WERI-Rb-1 (cell line): Measurements from ENCODE around the gene SELENOT.

Experiments
- DNase-seq: peaks from one replicate; pipeline ENCODE4 v3.0.0-alpha.2; 2020
- H3K27ac ChIP-seq: fragments of 250-450 bp; sonication (Bioruptor Pico); 2 replicates; pipeline ENCODE4 v1.5.1; 2020; ENCODE audit warnings: mild to moderate bottlenecking, moderate library complexity
- H3K27me3 ChIP-seq: fragments of 250-450 bp; sonication (Bioruptor Pico); 2 replicates; pipeline ENCODE4 v1.5.1; 2021; ENCODE audit warnings: mild to moderate bottlenecking, low read depth, moderate library complexity; ENCODE audit not compliant: insufficient read depth, severe bottlenecking
- H3K36me3 ChIP-seq: fragments of 250-450 bp; sonication (Bioruptor Pico); 2 replicates; pipeline ENCODE4 v1.5.1; 2020; ENCODE audit warnings: mild to moderate bottlenecking, moderate library complexity
- H3K4me3 ChIP-seq: 2 replicates; pipeline ENCODE4 v1.5.1; 2011; ENCODE audit warnings: low read depth, mild to moderate bottlenecking, control low read depth, low read length
- H3K9me3 ChIP-seq: fragments of 250-450 bp; sonication (Bioruptor Pico); 2 replicates; pipeline ENCODE4 v1.5.1; 2021; ENCODE audit warnings: mild to moderate bottlenecking, moderate library complexity; ENCODE audit not compliant: severe bottlenecking
- CTCF ChIP-seq: IDR thresholded peaks from 2 replicates; pipeline ENCODE4 v1.5.1; 2011; ENCODE audit warnings: low read depth, mild to moderate bottlenecking, control low read depth, inconsistent platforms, low read length

Gene SELENOT

GRCh38 chr3:150567328-150567727 is 35.8 kb upstream of the SELENOT start:
- Histone ChIP-seq H3K4me3 (no peak overlapping the region), H3K27ac (no peak overlapping the region), H3K9me3 (no peaks in the 10 kb centered on the region), H3K27me3 (no peaks in the 10 kb centered on the region), H3K36me3 (peaks cover 34% of the 10 kb centered on the region)
- no peak for DNase-seq
- no peak for TF ChIP-seq CTCF

GRCh38 chr3:150577855-150578254 is 25.3 kb upstream of the SELENOT start:
- peaks cover 48% of the 10 kb centered on the region for H3K36me3 ChIP-seq

GRCh38 chr3:150581174-150581573 is 21.9 kb upstream of the SELENOT start:
- no peak for DNase-seq
- no peak overlapping the region for H3K27ac ChIP-seq
- no peak for TF ChIP-seq CTCF
- no peaks in the 10 kb centered on the region for H3K27me3 ChIP-seq
- H3K36me3 ChIP-seq = peaks cover 60% of the 10 kb centered on the region
- no peak overlapping the region for H3K4me3 ChIP-seq
- H3K9me3 ChIP-seq = no peaks in the 10 kb centered on the region

More at GRCh38 chr3:150577855-150578254, 25.3 kb upstream of the SELENOT start:
- Histone ChIP-seq H3K27ac (no peak overlapping the region), H3K9me3 (no peaks in the 10 kb centered on the region), H3K27me3 (no peaks in the 10 kb centered on the region), H3K4me3 (no peak overlapping the region)
- DNase-seq = no peak
- TF ChIP-seq CTCF = no peak

- Histone ChIP-seq H3K27me3 (no peaks in the 10 kb centered on the region), H3K4me3 (no peak overlapping the region), H3K27ac (no peak overlapping the region), H3K9me3 (no peaks in the 10 kb centered on the region), H3K36me3 (peaks cover 57% of the 10 kb centered on the region)
- no peak for TF ChIP-seq CTCF
- DNase-seq = no peak
These were observed 20.5 kb upstream of the SELENOT start for GRCh38 chr3:150582620-150583019.

GRCh38 chr3:150583028-150583427 is 20.1 kb upstream of the SELENOT start:
- Histone ChIP-seq H3K4me3 (no peak overlapping the region), H3K9me3 (no peaks in the 10 kb centered on the region), H3K27ac (no peak overlapping the region), H3K36me3 (peaks cover 53% of the 10 kb centered on the region), H3K27me3 (no peaks in the 10 kb centered on the region)
- DNase-seq = no peak
- no peak for TF ChIP-seq CTCF

- Histone ChIP-seq H3K27me3 (no peaks in the 10 kb centered on the region), H3K9me3 (no peaks in the 10 kb centered on the region), H3K4me3 (no peak overlapping the region), H3K27ac (no peak overlapping the region), H3K36me3 (peaks cover 22% of the 10 kb centered on the region)
- peak; percentile 23 for DNase-seq
- no peak for TF ChIP-seq CTCF
These were observed 14.9 kb upstream of the SELENOT start for GRCh38 chr3:150588027-150588830.
